Measurements from ENCODE around the gene LCE7A.

DNA sequence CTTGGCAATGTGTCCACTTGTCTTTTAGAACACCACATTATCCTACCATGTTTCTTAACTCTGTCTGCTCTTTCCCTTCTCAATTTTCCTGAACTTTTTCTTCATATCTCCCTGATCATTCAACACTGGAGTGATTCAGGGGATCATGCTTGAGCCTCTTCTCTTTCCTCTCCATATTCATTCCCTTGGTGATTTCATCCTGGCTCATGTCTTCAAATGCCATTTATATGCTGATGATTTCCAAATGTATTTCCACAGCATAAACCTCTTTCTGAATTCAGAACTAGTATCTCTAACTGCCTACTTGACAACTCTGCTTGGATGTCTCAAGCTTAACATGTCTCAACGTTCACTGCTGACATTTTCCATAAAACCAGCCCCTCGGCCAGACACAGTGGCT is 40.1 kb downstream of the LCE7A start:
- TF ChIP-seq CTCF (IDR thresholded peaks at IDR 0.05) (no peak), POLR2A (IDR thresholded peaks at IDR 0.05) (no peak)
